Duodenal mucosa (tissue), 2 donors: ENCODE results near the gene ZNF260.

Experiments
- H3K27ac ChIP-seq: one replicate; pipeline ENCODE4 v1.7.0; 2013; ENCODE audit warnings: low read depth, low read length
- H3K27me3 ChIP-seq, 2 donors: one replicate each; pipeline ENCODE4 v1.7.0; 2013; ENCODE audit warnings: low read length in 2 of 2, control low read depth in 1 of 2; ENCODE audit not compliant: insufficient read depth in 2 of 2, control insufficient read depth in 1 of 2
- H3K36me3 ChIP-seq, 2 donors: one replicate each; pipeline ENCODE4 v1.7.0; 2013; ENCODE audit warnings: low read length in 2 of 2, control low read depth in 1 of 2; ENCODE audit not compliant: insufficient read depth in 2 of 2, control insufficient read depth in 1 of 2
- H3K4me1 ChIP-seq, 2 donors: one replicate each; pipeline ENCODE4 v1.7.0; 2013; ENCODE audit warnings: low read length in 2 of 2, control low read depth in 1 of 2; ENCODE audit not compliant: insufficient read depth in 2 of 2, control insufficient read depth in 1 of 2
- H3K4me3 ChIP-seq, 2 donors: one replicate each; pipeline ENCODE4 v1.7.0; 2013; ENCODE audit warnings: low read length in 2 of 2, low read depth in 1 of 2
- H3K9ac ChIP-seq, 2 donors: one replicate each; pipeline ENCODE4 v1.7.0; 2013; ENCODE audit warnings: low read length in 2 of 2, low read depth in 1 of 2
- H3K9me3 ChIP-seq, 2 donors: one replicate each; pipeline ENCODE4 v1.7.0; 2013; ENCODE audit warnings: low read length in 2 of 2, control low read depth in 1 of 2; ENCODE audit not compliant: control insufficient read depth in 1 of 2

ZNF260 gene

GRCh38 chr19:36528194-36528920 is at the start of gene ZNF260:
TSS of gene ZNF260 (minus strand) at chr19:36528271. CDS start at chr19:36515238, 13,033 bp downstream.
- Histone ChIP-seq H3K9me3 (peaks cover 23 to 26% of the 10 kb centered on the region in 2 donors), H3K4me3 (peak within 1 kb of the TSS; percentile 80 to 99), H3K4me1 (peaks cover 0 to 6% of the 10 kb centered on the region in 2 donors), H3K27ac (peak within 1 kb of the TSS; percentile 93), H3K9ac (peak within 1 kb of the TSS; percentile 90 to 98), H3K27me3 (no peaks in the 10 kb centered on the region), H3K36me3 (peaks cover 0 to 9% of the 10 kb centered on the region in 2 donors)

DNA sequence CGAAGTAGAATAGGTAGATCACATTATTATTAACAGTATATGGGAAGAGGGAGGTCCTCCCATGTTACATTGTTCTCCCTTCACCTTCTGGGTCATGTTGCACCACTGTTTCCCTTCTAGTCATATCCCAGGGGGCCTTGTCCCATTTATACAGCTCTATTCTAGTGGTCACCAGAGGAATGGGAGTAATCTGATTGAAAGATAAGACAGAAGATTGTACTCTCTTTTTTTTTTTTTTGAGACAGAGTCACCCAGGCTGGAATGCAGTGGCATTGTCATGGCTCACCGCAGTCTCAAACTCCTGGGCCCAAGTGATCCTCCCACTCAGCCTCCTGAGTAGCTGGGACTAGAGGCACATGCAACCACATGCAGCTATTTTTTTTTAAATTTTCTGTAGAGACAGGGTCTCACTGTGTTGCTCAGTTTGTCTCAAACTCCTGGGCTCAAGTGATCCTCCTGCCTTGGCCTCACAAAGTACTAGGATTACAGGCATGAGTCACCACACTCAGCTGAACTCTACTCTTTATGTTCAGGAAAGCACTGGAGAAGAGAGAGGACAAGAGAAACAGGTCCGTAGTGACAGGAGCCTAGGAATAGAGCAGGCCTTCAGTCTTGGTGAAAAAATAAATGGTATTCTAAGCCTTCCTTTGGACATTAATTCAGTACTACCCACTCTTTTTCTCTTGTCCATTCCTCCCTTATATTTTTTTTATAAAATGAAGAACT is 49.4 kb upstream of the ZNF260 start:
- H3K4me3 ChIP-seq: no peak overlapping the region
- peaks cover 29 to 39% of the 10 kb centered on the region in 2 donors for H3K9me3 ChIP-seq

DNA sequence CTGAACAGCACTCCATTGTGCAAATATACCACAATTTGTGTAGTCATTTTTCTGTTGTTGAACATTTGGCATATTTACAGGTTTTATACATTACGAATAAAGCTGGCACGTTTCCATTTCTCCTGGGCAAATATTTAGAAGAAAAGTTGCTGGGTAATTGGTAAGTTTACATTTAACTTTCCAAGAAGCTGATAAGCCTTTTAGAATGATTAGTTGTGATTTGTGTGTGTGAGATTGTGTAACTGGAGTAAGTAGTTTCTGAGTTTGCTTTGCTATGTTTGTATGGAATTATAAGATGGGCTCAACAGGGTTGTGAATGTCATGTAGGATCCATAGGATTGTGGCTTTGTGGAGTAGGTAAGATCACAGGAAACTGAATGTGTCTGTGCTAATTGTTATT is 46.7 kb upstream of the ZNF260 start:
- peak overlapping the region; percentile 90 to 100 for H3K4me3 ChIP-seq
- no peaks in the 10 kb centered on the region for H3K27me3 ChIP-seq
- H3K36me3 ChIP-seq: peaks cover 20 to 32% of the 10 kb centered on the region in 2 donors
- peaks cover 14 to 16% of the 10 kb centered on the region in 2 donors for H3K4me1 ChIP-seq
- no peak overlapping the region for H3K9ac ChIP-seq
- H3K9me3 ChIP-seq: peaks cover 14 to 19% of the 10 kb centered on the region in 2 donors
- no peak overlapping the region for H3K27ac ChIP-seq

More for the DNA sequence above, 49.4 kb upstream of the ZNF260 start:
- H3K27me3 ChIP-seq: no peaks in the 10 kb centered on the region
- H3K27ac ChIP-seq: no peak overlapping the region
- no peak overlapping the region for H3K9ac ChIP-seq
- peaks cover 10 to 14% of the 10 kb centered on the region in 2 donors for H3K4me1 ChIP-seq
- H3K36me3 ChIP-seq: peaks cover 29 to 45% of the 10 kb centered on the region in 2 donors

DNA sequence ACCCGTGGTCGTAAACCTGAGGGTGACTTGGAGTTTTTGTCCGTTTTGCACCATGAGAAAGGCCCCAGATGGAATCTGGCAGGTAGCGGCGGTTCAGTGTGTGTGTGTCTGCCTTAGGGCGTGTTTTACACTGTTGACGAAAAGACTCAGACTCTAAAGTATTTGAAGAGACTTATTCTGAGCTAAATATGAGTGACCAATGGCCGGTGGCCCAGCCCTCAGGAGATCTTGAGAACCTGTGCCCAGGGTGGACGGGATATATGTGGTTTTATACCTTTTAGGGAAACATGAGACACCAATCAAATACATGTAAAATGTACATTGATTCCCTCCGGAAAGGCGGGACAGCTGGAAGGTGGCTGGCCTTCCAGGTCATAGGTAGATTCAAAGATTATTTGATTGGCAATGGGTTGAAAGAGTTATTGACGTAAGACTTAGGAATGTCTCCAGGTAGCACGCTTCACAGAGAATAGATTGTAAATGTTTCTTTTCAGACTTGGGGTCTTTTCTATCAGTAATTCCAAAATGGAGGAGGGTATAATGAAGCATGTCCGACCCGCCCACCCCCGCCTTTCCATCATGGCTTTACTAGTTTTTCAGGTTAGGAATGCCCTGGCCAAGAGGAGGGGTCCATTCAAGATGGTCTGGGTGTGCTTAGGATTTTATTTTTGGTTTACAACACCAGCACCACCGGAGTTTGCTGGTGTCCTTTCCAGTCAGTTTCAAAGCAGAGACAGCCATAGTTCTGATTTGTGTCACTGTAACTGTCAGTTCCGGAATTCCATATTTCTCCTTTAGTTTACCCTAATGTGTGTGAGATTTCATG is 46.0 kb upstream of the ZNF260 start:
- Histone ChIP-seq H3K27ac (no peak overlapping the region), H3K9me3 (peaks cover 11 to 19% of the 10 kb centered on the region in 2 donors), H3K9ac (peak overlapping the region; percentile 77 to 89), H3K4me1 (peaks cover 14 to 16% of the 10 kb centered on the region in 2 donors), H3K4me3 (peak overlapping the region; percentile 90 to 100), H3K36me3 (peaks cover 19 to 31% of the 10 kb centered on the region in 2 donors), H3K27me3 (no peaks in the 10 kb centered on the region)

- Histone ChIP-seq H3K36me3 (peaks cover 22 to 31% of the 10 kb centered on the region in 2 donors), H3K4me1 (peaks cover 14 to 16% of the 10 kb centered on the region in 2 donors), H3K27me3 (no peaks in the 10 kb centered on the region), H3K27ac (peak within 1 kb of the TSS; percentile 73), H3K9me3 (peaks cover 12 to 22% of the 10 kb centered on the region in 2 donors), H3K4me3 (peak within 1 kb of the TSS; percentile 90 to 100), H3K9ac (peak within 1 kb of the TSS; percentile 77 to 89)
These were observed 45.2 kb upstream of the ZNF260 start, which contains the start of gene ZNF529 for GRCh38 chr19:36573020-36573894. TSS of gene ZNF529 (minus strand) at chr19:36573292. CDS start at chr19:36572346, 946 bp downstream.

GRCh38 chr19:36572593-36573019 is 44.5 kb upstream of the ZNF260 start:
- peaks cover 15 to 29% of the 10 kb centered on the region in 2 donors for H3K9me3 ChIP-seq
- H3K9ac ChIP-seq: peak overlapping the region; percentile 77 to 89
- no peaks in the 10 kb centered on the region for H3K27me3 ChIP-seq
- H3K4me1 ChIP-seq: peaks cover 14 to 16% of the 10 kb centered on the region in 2 donors
- H3K27ac ChIP-seq: peak overlapping the region; percentile 73
- peak overlapping the region; percentile 90 to 100 for H3K4me3 ChIP-seq
- peaks cover 20 to 31% of the 10 kb centered on the region in 2 donors for H3K36me3 ChIP-seq

GRCh38 chr19:36564391-36564790 is 36.3 kb upstream of the ZNF260 start:
- H3K4me3 ChIP-seq: no peak overlapping the region
- no peaks in the 10 kb centered on the region for H3K27me3 ChIP-seq
- peaks cover 56 to 85% of the 10 kb centered on the region in 2 donors for H3K9me3 ChIP-seq
- no peak overlapping the region for H3K27ac ChIP-seq
- no peaks in the 10 kb centered on the region for H3K4me1 ChIP-seq
- H3K9ac ChIP-seq: no peak overlapping the region
- H3K36me3 ChIP-seq: peaks cover 14 to 31% of the 10 kb centered on the region in 2 donors

- Histone ChIP-seq H3K4me3 (peak overlapping the region in 1 of 2 donors; percentile 14), H3K27me3 (no peaks in the 10 kb centered on the region), H3K27ac (no peak overlapping the region), H3K9ac (no peak overlapping the region), H3K9me3 (peaks cover 91 to 97% of the 10 kb centered on the region in 2 donors), H3K36me3 (peaks cover 63 to 66% of the 10 kb centered on the region in 2 donors), H3K4me1 (no peaks in the 10 kb centered on the region)
These were observed 19.1 kb upstream of the ZNF260 start for GRCh38 chr19:36547001-36547732.
